GM12878 (cell line): ENCODE data around the gene C7orf33.

Source experiments
- CEBPZ ChIP-seq: fragments of 150-350 bp; IDR thresholded peaks from 2 replicates; pipeline ENCODE4 v1.6.1; 2016; ENCODE audit warnings: low read depth, low read length
- CTCF ChIP-seq, 3 experiments: IDR thresholded peaks in 2 of 3; conservative IDR thresholded peaks in 1 of 3; 2 replicates each; pipeline ENCODE4 v1.5.1; 2011; ENCODE audit warnings: low read depth in 3 of 3, low read length in 3 of 3, mild to moderate bottlenecking in 3 of 3, control low read depth in 2 of 3, moderate library complexity in 2 of 3, inconsistent platforms in 1 of 3, mixed read lengths in 1 of 3; ENCODE audit not compliant: control insufficient read depth in 2 of 3, insufficient read depth in 1 of 3; ENCODE audit errors: extremely low read depth in 1 of 3
- FOS ChIP-seq: IDR thresholded peaks from 3 replicates; pipeline ENCODE4 v1.6.1; 2011; ENCODE audit warnings: borderline replicate concordance; ENCODE audit not compliant: insufficient read length; ENCODE audit errors: extremely low read depth
- SMC3 ChIP-seq: IDR thresholded peaks from 2 replicates; pipeline ENCODE4 v1.6.1; 2011; ENCODE audit warnings: low read length, improper control_type of control experiment, borderline replicate concordance

GRCh38 chr7:148575640-148576411 lies 14.7 kb upstream of the C7orf33 start:
- TF ChIP-seq CTCF (IDR thresholded peaks at IDR 0.05 in 2 of 3, conservative IDR thresholded peaks at IDR 0.05 in 1 of 3; ENCODE audit: control insufficient read depth in 2 of 3, extremely low read depth in 1 of 3, insufficient read depth in 1 of 3, low read depth in 3 of 3, low read length in 3 of 3) (peak; percentile 83 to 86 (median 86)), SMC3 (peak; percentile 90), FOS (no peak), CEBPZ (no peak)
